Uterus (tissue), 2 donors: Measurements from ENCODE around the gene RIOK2.

Experiments
- POLR2A ChIP-seq, 2 donors: fragments of 450-650 bp; IDR thresholded peaks; one replicate each; pipeline ENCODE4 v1.6.1; 2016; ENCODE audit warnings: antibody characterized with exemption in 2 of 2, mild to moderate bottlenecking in 1 of 2, moderate library complexity in 1 of 2
- TF ChIP-seq, protein P1 (sequence below), 4 experiments: fragments of 200-600 bp in 2 of 4; fragments of 450-650 bp in 2 of 4; sonication (generic) in 2 of 4; IDR thresholded peaks; one replicate each; pipeline ENCODE4 v1.5.1; 2016 to 2019; ENCODE audit warnings: antibody characterized with exemption in 4 of 4, mild to moderate bottlenecking in 2 of 4, moderate library complexity in 1 of 4

DNA sequence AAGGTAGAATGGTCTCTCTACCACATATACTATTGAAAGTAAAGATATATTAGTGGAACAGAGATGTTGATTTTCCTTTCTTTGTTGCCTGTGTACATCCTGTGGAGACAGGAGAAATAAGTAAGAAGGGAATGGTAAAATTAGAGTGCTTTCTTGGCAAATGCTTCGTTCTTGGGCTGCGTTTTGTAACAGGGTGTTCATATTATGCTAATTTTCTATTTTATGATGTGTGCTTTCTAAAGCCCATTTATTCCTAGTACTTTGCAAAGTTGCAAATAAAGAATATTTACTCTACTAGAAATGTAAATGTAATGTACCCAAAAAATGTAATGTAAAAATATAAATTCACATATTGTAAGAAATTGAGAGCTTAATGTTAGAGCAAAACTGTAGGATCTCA is 40.5 kb upstream of the RIOK2 start:
- TF ChIP-seq, protein P1, sequence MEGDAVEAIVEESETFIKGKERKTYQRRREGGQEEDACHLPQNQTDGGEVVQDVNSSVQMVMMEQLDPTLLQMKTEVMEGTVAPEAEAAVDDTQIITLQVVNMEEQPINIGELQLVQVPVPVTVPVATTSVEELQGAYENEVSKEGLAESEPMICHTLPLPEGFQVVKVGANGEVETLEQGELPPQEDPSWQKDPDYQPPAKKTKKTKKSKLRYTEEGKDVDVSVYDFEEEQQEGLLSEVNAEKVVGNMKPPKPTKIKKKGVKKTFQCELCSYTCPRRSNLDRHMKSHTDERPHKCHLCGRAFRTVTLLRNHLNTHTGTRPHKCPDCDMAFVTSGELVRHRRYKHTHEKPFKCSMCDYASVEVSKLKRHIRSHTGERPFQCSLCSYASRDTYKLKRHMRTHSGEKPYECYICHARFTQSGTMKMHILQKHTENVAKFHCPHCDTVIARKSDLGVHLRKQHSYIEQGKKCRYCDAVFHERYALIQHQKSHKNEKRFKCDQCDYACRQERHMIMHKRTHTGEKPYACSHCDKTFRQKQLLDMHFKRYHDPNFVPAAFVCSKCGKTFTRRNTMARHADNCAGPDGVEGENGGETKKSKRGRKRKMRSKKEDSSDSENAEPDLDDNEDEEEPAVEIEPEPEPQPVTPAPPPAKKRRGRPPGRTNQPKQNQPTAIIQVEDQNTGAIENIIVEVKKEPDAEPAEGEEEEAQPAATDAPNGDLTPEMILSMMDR (IDR thresholded peaks at IDR 0.05) = no peak
- no peak for TF ChIP-seq POLR2A (IDR thresholded peaks at IDR 0.05)
